IgD-negative memory B cell (primary cell): ENCODE data around the gene DUSP9. TPM values are rescaled to one million over a fixed set of nuclear protein-coding genes. Genes with fewer than 3 reads are reported as not detected.

Experiments
- H3K27ac Mint-ChIP-seq, 3 donors: one replicate each; pipeline ENCODE4 v1.8.0; 2020 to 2022; ENCODE audit warnings: mild to moderate bottlenecking in 3 of 3, mixed read lengths in 3 of 3, moderate library complexity in 1 of 3
- H3K27me3 Mint-ChIP-seq: one replicate; pipeline ENCODE4 v1.8.0; 2021; ENCODE audit warnings: mixed read lengths
- H3K36me3 Mint-ChIP-seq: one replicate; pipeline ENCODE4 v1.8.0; 2020; ENCODE audit warnings: mild to moderate bottlenecking, mixed read lengths
- H3K4me1 Mint-ChIP-seq, 3 donors: one replicate each; pipeline ENCODE4 v1.8.0; 2020 to 2022; ENCODE audit warnings: mixed read lengths in 3 of 3, mild to moderate bottlenecking in 1 of 3
- H3K4me3 Mint-ChIP-seq, 4 donors: one replicate each; pipeline ENCODE4 v1.8.0; 2020 to 2022; ENCODE audit warnings: mild to moderate bottlenecking in 4 of 4, mixed read lengths in 4 of 4, moderate library complexity in 3 of 4
- H3K9me3 Mint-ChIP-seq, 3 donors: one replicate each; pipeline ENCODE4 v1.8.0; 2020 to 2021; ENCODE audit warnings: mixed read lengths in 3 of 3, mild to moderate bottlenecking in 1 of 3
- polyA plus RNA-seq: library from polyadenylated mRNA; unstranded; fragments of 300-500 nt; fragmentation: Illumina TruSeq; gene quantifications from one replicate; pipeline ENCODE4 v1.2.3, GENCODE V29; 2021

Gene DUSP9
- polyA plus RNA-seq, 1 donor from 2014 or later, result not detected

DNA sequence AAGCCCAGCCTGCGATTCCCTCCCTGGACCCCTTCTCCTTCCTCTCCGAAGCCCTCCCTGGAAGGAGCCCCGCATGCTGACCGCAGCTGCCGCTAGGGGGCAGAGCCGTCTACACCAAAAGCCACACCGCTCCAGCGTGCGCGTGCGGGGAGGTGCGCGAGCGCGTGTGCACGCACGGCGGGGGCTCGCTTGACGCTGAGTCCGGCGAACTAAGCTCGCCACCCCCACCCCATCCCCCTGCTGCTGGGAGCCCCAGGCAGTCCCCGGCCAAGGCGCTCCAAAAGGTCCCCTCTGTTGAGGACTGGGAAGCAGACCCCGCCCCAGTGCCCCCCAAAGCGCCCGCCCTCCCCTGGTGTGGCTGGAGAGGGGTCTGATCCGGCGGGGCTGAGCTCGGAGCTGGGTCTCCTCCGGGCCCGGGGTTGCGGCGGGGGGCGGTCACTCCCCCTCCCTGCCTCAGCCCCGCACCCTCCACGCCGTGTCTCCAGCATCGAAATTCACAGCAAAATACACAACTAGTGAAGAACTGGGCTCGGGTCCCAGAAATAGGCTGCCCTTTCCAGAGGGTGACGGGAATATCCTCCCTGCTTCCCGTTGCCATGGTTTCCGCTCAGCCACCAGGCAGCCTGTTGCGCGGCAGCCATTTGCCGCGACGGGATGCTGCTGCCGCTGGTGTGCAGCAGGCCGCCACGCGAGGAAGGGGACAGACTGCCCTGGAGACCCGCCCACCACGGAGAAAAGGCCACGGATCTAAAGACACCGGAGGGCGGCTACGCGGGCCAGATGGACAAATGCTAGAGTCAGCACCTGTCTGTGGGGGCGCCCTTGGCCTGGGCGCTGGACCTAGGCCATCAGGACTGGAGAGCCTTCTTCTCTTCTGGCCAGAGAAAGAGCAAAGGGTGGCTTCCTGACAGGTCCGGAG lies 36.8 kb upstream of the DUSP9 start:
- H3K27ac Mint-ChIP-seq, result peak overlapping the region in 1 of 3 donors; percentile 62

GRCh38 chrX:153610836-153611213 lies 36.2 kb upstream of the DUSP9 start:
- Mint-ChIP-seq H3K9me3 (peaks cover 0 to 10% (median 2%) of the 10 kb centered on the region in 3 donors), H3K36me3 (no peaks in the 10 kb centered on the region), H3K4me3 (peak overlapping the region; percentile 6 to 78 (median 62)), H3K27ac (no peak overlapping the region), H3K4me1 (peaks cover 2 to 4% (median 2%) of the 10 kb centered on the region in 3 donors), H3K27me3 (peaks cover 26% of the 10 kb centered on the region)

More for the DNA sequence above, 36.8 kb upstream of the DUSP9 start:
- peaks cover 0 to 10% (median 2%) of the 10 kb centered on the region in 3 donors for H3K9me3 Mint-ChIP-seq
- peaks cover 2 to 4% (median 2%) of the 10 kb centered on the region in 3 donors for H3K4me1 Mint-ChIP-seq
- peak overlapping the region; percentile 52 to 85 (median 74) for H3K4me3 Mint-ChIP-seq
- H3K27me3 Mint-ChIP-seq, result peaks cover 26% of the 10 kb centered on the region
- no peaks in the 10 kb centered on the region for H3K36me3 Mint-ChIP-seq

DNA sequence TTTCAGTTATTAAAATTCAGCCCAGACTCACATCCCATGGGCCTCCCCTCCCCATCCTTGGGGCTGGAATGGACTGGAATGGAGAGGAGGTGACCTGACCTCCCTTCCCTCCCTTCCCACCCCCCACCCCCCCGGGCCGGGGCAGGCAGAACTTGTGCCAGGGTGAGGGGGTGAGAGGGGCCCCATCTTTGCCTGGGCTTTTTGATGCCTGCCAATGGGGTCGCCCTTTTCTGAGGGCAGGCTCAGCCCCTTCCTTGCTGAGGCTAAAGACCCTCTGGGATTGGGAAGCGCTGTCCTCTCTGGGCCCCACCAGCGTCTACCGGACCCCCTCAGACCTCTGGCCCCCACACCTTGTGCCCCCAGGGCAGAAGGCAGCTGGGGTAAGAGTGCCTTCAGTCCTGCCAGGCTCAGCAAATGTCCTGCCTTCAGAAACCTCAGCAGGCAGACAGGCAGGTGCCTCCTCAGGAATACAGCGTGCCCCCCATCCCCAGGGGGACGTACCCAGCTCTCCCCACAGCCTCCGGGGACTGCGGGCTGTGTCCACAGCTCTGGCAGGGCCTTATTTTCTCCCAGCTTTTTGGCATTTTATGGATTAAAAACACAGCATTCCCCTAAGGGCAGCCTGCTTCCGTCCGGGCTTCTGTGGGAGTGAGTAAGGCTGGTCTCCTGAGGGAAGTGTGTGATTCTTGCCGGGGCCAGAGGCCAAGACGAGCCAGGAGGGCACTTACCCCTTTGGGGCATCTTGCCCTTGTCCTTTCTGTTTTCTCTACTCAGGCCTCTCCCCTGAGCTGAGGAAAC lies 35.5 kb upstream of the DUSP9 start:
- H3K27ac Mint-ChIP-seq, result peak overlapping the region in 1 of 3 donors; percentile 67
- H3K36me3 Mint-ChIP-seq, result no peaks in the 10 kb centered on the region
- H3K4me1 Mint-ChIP-seq, result peaks cover 2 to 4% (median 2%) of the 10 kb centered on the region in 3 donors
- H3K4me3 Mint-ChIP-seq, result peak overlapping the region in 3 of 4 donors; percentile 12 to 85 (median 38)
- H3K27me3 Mint-ChIP-seq, result peaks cover 29% of the 10 kb centered on the region
- H3K9me3 Mint-ChIP-seq, result peaks cover 0 to 10% (median 2%) of the 10 kb centered on the region in 3 donors

GRCh38 chrX:153612413-153612812 lies 34.6 kb upstream of the DUSP9 start:
- Mint-ChIP-seq H3K4me3 (peak overlapping the region in 1 of 4 donors; percentile 38), H3K36me3 (no peaks in the 10 kb centered on the region), H3K9me3 (peaks cover 0 to 10% (median 2%) of the 10 kb centered on the region in 3 donors), H3K27me3 (peaks cover 29% of the 10 kb centered on the region), H3K4me1 (peaks cover 2 to 4% (median 2%) of the 10 kb centered on the region in 3 donors), H3K27ac (no peak overlapping the region)

- Mint-ChIP-seq H3K36me3 (no peaks in the 10 kb centered on the region), H3K9me3 (peaks cover 0 to 10% (median 2%) of the 10 kb centered on the region in 3 donors), H3K27me3 (peaks cover 34% of the 10 kb centered on the region), H3K4me3 (peak overlapping the region in 1 of 4 donors; percentile 43), H3K4me1 (peaks cover 0 to 4% (median 2%) of the 10 kb centered on the region in 3 donors), H3K27ac (peak overlapping the region in 1 of 3 donors; percentile 21)
These were observed 32.2 kb upstream of the DUSP9 start for GRCh38 chrX:153614818-153615217.

- H3K27ac Mint-ChIP-seq, result peak overlapping the region in 1 of 3 donors; percentile 73
- no peaks in the 10 kb centered on the region for H3K36me3 Mint-ChIP-seq
- H3K4me1 Mint-ChIP-seq, result no peaks in the 10 kb centered on the region
- no peak overlapping the region for H3K4me3 Mint-ChIP-seq
- H3K27me3 Mint-ChIP-seq, result peaks cover 29% of the 10 kb centered on the region
- H3K9me3 Mint-ChIP-seq, result no peaks in the 10 kb centered on the region
These were observed 26.4 kb upstream of the DUSP9 start for GRCh38 chrX:153620576-153620975.

GRCh38 chrX:153621949-153622598 lies 24.9 kb upstream of the DUSP9 start:
- no peaks in the 10 kb centered on the region for H3K4me1 Mint-ChIP-seq
- no peaks in the 10 kb centered on the region for H3K36me3 Mint-ChIP-seq
- no peaks in the 10 kb centered on the region for H3K9me3 Mint-ChIP-seq
- H3K27ac Mint-ChIP-seq, result peak overlapping the region in 1 of 3 donors; percentile 13
- H3K4me3 Mint-ChIP-seq, result no peak overlapping the region
- peaks cover 24% of the 10 kb centered on the region for H3K27me3 Mint-ChIP-seq

DNA sequence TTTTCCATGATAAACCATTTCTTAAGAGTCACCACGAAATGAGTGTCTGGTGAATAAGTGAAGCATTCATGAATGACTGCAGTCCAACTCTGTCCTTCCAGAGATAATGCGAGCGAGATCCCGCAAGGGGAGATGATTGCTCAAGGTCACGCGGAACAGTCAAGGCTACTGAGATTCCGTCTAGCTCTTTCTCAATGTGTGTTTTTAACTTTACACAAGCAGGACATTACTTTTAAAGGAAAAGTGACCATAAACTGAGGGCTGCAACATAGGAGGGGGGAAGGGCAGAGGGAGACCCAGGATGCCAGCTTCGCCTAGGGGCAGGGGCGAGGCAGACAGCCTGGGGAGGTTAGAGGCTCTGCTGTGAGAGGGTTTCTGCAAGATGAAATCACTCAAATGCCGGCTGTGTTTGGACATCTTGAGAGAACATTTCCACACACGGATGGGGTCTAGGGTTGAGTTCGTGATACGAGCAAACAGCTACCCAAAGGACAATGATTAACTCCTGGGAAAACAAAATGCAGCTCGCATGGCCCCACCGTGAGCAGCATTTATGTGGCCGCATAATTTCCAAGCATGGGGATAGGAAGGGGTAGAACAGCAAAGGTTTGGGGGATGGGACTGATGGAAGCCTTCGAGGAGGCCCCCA lies 24.2 kb upstream of the DUSP9 start:
- Mint-ChIP-seq H3K9me3 (peaks cover 0 to 4% (median 0%) of the 10 kb centered on the region in 3 donors), H3K27me3 (peaks cover 24% of the 10 kb centered on the region), H3K4me3 (no peak overlapping the region), H3K27ac (peak overlapping the region in 1 of 3 donors; percentile 13), H3K4me1 (no peaks in the 10 kb centered on the region), H3K36me3 (no peaks in the 10 kb centered on the region)

GRCh38 chrX:153623310-153624029 lies 23.5 kb upstream of the DUSP9 start:
- H3K27ac Mint-ChIP-seq, result peak overlapping the region in 1 of 3 donors; percentile 73

DNA sequence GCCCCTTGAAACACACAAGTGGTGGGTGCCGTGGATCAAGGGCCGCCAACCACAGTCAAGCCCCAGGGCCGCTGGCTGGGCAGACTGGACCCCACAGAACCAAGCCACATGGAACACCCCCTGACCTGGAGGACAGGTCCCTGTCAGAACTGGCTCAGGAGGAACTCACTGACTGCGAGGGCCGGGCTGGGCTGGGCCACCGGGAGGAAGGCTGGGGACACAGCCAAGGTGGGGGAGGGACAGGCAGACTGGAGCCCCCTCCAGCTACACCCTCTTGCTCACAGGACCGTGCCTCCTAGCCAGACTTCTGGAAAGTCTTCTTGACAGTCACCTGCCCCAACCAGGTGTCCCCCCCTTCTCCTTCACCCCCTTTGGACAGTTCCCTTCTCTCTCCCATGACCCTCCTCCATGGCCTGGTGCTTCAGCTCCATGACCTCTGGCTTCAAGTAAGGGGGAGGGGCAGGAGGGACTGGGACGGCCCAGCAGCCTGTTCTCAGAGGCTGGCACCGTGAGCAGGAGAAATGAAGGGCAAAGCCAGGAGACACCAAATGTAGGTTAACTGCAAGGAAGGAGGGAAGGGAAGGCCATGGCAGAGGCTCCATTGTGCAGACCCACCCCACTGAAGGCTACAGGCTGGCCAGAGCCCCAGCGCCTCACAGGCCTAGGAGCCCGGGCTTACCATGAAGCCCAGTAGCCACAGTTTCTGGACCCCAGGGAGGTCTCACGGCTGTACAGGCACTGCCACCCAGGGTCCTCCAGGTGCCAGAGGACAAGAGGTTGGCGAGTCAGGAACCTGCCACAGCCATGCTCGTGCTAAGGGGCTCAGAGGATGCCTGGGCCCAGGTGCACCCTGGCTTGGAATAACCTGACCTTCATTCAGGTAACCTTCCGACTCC lies 22.6 kb upstream of the DUSP9 start:
- H3K36me3 Mint-ChIP-seq, result no peaks in the 10 kb centered on the region
- H3K4me1 Mint-ChIP-seq, result no peaks in the 10 kb centered on the region
- H3K27ac Mint-ChIP-seq, result no peak overlapping the region
- peaks cover 0 to 4% (median 0%) of the 10 kb centered on the region in 3 donors for H3K9me3 Mint-ChIP-seq
- peaks cover 19% of the 10 kb centered on the region for H3K27me3 Mint-ChIP-seq
- H3K4me3 Mint-ChIP-seq, result no peak overlapping the region

More at GRCh38 chrX:153623310-153624029, 23.5 kb upstream of the DUSP9 start:
- Mint-ChIP-seq H3K27me3 (peaks cover 23% of the 10 kb centered on the region), H3K36me3 (no peaks in the 10 kb centered on the region), H3K9me3 (peaks cover 0 to 4% (median 0%) of the 10 kb centered on the region in 3 donors), H3K4me3 (no peak overlapping the region), H3K4me1 (no peaks in the 10 kb centered on the region)

DNA sequence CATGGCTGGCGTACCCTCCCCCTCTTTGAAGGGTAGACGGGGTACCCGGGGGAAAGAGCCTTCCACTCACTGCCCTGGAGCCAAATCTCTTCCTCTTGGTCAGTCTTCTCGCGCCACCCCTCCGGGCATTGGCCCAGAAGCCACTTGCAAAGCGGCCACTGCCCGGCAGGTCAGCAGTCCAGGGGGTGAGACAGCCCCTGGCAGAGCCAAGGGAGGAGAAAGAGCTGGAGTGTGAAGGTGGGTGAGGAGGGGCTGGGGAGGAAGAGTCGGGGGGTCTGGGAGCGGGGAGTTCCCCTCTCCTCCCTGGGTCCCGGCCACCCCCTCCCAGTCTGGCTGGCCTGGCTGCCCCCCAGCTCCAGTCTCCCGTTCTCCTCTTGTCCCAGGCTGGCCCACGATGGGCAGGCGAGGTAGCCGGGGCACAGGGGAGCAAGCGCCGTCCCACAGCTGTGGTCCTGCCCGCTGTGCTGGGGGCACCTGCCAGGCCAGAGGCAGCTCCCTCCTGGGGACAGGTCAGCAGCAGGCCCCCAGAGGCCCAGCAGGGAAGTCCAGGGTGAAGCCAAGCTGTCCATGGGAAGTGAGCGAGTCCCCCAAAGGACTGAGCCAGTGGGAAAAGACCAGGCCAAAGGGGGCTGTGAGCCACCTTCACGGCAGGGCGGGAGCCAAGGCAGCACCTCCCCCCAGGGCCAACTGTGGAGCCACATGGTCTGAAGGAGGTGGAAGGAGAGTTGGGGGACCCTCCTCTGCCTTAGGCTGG lies 21.6 kb upstream of the DUSP9 start:
- Mint-ChIP-seq H3K9me3 (peaks cover 0 to 4% (median 0%) of the 10 kb centered on the region in 3 donors), H3K36me3 (no peaks in the 10 kb centered on the region), H3K27me3 (peaks cover 25% of the 10 kb centered on the region), H3K27ac (no peak overlapping the region), H3K4me1 (no peaks in the 10 kb centered on the region), H3K4me3 (no peak overlapping the region)

DNA sequence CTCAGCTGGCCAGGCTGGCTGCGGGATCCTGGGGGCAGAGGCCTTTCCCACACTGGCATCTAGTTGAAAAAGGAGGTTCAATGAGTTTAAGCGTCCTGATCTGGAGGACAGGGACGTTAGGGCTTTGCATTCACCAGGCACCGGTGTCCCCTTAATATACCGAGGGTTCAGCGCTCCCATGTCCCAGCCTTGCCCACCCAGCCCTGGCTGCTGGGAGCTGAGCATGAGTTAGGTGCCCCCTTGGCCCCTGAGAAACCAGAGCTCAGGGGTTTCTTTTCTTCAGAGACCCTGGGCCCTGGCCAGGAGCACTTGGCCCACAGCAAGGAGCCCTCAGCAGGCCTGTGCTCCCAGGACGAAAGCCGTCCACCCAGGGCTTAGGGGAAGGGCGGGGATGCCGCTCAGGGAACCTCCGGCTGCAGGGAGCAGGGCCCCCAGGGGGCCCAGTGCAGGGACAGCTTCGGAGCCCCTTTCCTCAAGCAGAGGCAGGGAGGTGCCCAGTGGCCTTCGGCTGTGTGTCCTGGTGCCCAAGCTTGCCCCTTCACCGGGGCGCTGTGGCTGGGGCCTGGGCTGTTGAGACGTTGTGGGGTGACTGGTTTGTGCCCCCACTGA lies 20.9 kb upstream of the DUSP9 start:
- no peak overlapping the region for H3K4me3 Mint-ChIP-seq
- no peaks in the 10 kb centered on the region for H3K4me1 Mint-ChIP-seq
- H3K27ac Mint-ChIP-seq, result no peak overlapping the region
- peaks cover 2 to 4% (median 3%) of the 10 kb centered on the region in 3 donors for H3K9me3 Mint-ChIP-seq
- no peaks in the 10 kb centered on the region for H3K36me3 Mint-ChIP-seq
- H3K27me3 Mint-ChIP-seq, result peaks cover 31% of the 10 kb centered on the region
